ENCODE data around the gene EYA2. TPM values are rescaled to one million over a fixed set of nuclear protein-coding genes. Genes with fewer than 3 reads are reported as not detected.

EYA2 gene
- total and polyA plus RNA-seq, 2 of the 4 experiments (the other 2 are of a cell fraction) = 2.3 to 5.4 TPM

- in situ Hi-C loops (cut with MboI; ENCODE audit: low sequenced_read_pairs) = loop anchor here (10.0 kb wide), 1 partner anchor 449 kb away; no protein-coding TSS in a partner anchor
Measured at GRCh38 chr20:47204008-47204849, 309.6 kb downstream of the EYA2 start.

More at GRCh38 chr20:47204008-47204849, 309.6 kb downstream of the EYA2 start:
- no peak overlapping the region for H2AK9ac ChIP-seq (replicated peaks; ENCODE audit: low read depth, low read length, poor library complexity)
- no peak overlapping the region for H3K18ac ChIP-seq (ENCODE audit: low read depth, low read length)
- no peak overlapping the region for H4K5ac ChIP-seq (ENCODE audit: low read depth, low read length)
- no TSS peak for BruUV-seq (replicated peaks)
- POLR2A ChIA-PET (ENCODE audit: unreplicated experiment) = no interaction called here
- H4K20me1 ChIP-seq (ENCODE audit: insufficient read depth, low read length) = no peaks in the 10 kb centered on the region; the same call in 1 of the 2 replicates
- H3K27ac ChIP-seq (ENCODE audit: insufficient read depth, low read length) = no peak overlapping the region
- dilution Hi-C loops (cut with HindIII; ENCODE audit: low sequenced_read_pairs, unreplicated experiment) (no loop called here), intact Hi-C loops (cut with micrococcal nuclease) (loop anchor here (2.0 kb wide), 2 partner anchors 299 to 417 kb away; no protein-coding TSS in a partner anchor)
- no peak overlapping the region for H2AFZ ChIP-seq (replicated peaks; ENCODE audit: low read length, poor library complexity)
- peak overlapping the region; percentile 27; the same call in 1 of the 2 replicates for H2AK5ac ChIP-seq (ENCODE audit: low read depth, low read length)
- peak overlapping the region in 1 of 2 experiments; percentile 6; a peak in 1 of 4 replicates for H4K8ac ChIP-seq (ENCODE audit: low read depth in 2 of 2, low read length in 2 of 2)
- peaks cover 0 to 16% of the 10 kb centered on the region in 2 experiments; a peak in 1 of 4 replicates for H3K79me1 ChIP-seq (ENCODE audit: low read depth in 1 of 2, low read length in 2 of 2)
- H4K91ac ChIP-seq (ENCODE audit: insufficient read depth, low read depth, low read length) = no peak overlapping the region
- H3K4me2 ChIP-seq (ENCODE audit: low read depth, low read length) = no peak overlapping the region
- H3K23ac ChIP-seq (ENCODE audit: low read depth, low read length) = no peak overlapping the region
- H2BK20ac ChIP-seq (ENCODE audit: low read depth, low read length) = no peak overlapping the region
- WGBS, 2 experiments (ENCODE audit: extremely low coverage in 2 of 2, insufficient read length in 1 of 2) = 64% methylated on average over 2 of the region's 12 CpGs; no CpG with 5 or more reads in 1 of the 2 experiments
- peaks cover 8% of the 10 kb centered on the region; the same call in 1 of the 2 replicates for H3K36me3 ChIP-seq (ENCODE audit: control insufficient read depth, insufficient read depth, low read length)
- H3K56ac ChIP-seq (ENCODE audit: extremely low read depth, insufficient read depth, low read length) = no peak overlapping the region
- no peak overlapping the region for H3K9ac ChIP-seq (ENCODE audit: low read depth, low read length)
- CTCF ChIA-PET = interaction anchor here (0.6 to 1.5 kb wide), 2 partner anchors 86 to 180 kb away, joined by 3 to 5 read pairs; no protein-coding TSS in a partner anchor
- no peaks in the 10 kb centered on the region for H3K9me3 ChIP-seq (ENCODE audit: control insufficient read depth, insufficient read depth, low read length)
- peaks cover 21% of the 10 kb centered on the region; the same call in 1 of the 2 replicates for H3K9me1 ChIP-seq (ENCODE audit: insufficient read depth, low read length)
- peaks cover 2% of the 10 kb centered on the region for H3K4me1 ChIP-seq (ENCODE audit: control insufficient read depth, insufficient read depth, low read length)
- DNase-seq = peak; percentile 87
- H2BK5ac ChIP-seq (ENCODE audit: low read depth, low read length, poor library complexity, severe bottlenecking) = no peak overlapping the region
- H3K4ac ChIP-seq (ENCODE audit: low read depth, low read length) = no peak overlapping the region
- H3K27me3 ChIP-seq (ENCODE audit: control insufficient read depth, insufficient read depth, low read length) = no peaks in the 10 kb centered on the region
- ATAC-seq (ENCODE audit: low read depth) = peak; percentile 62
- H3K4me3 ChIP-seq (ENCODE audit: insufficient read depth, low read depth, low read length) = no peak overlapping the region
- H2BK15ac ChIP-seq (ENCODE audit: low read depth, low read length) = no peak overlapping the region
- no peak overlapping the region for H3K14ac ChIP-seq (replicated peaks; ENCODE audit: low read depth, low read length)
- peak; percentile 71 for TF ChIP-seq RCOR1 (IDR thresholded peaks at IDR 0.05; ENCODE audit: insufficient replicate concordance, low read length)
- TF ChIP-seq CEBPB (IDR thresholded peaks at IDR 0.05; ENCODE audit: low read depth, low read length) = peak; percentile 44; the same call in 1 of the 2 replicates
- no peak for TF ChIP-seq CHD1 (IDR thresholded peaks at IDR 0.05; ENCODE audit: low read depth, low read length)
- no peak for TF ChIP-seq RFX5 (IDR thresholded peaks at IDR 0.05; ENCODE audit: low read depth, low read length)
- TF ChIP-seq MAZ (IDR thresholded peaks at IDR 0.05; ENCODE audit: borderline replicate concordance, low read depth, low read length) = 0 out of 2 replicates have a peak, but pooled peaks have one; percentile 16
- TF ChIP-seq FOS (IDR thresholded peaks at IDR 0.05; ENCODE audit: low read depth, low read length) = peak; percentile 47; the same call in 1 of the 2 replicates
- no peak overlapping the region for H2BK120ac ChIP-seq (ENCODE audit: low read depth, low read length)

All from IMR-90 (cell line).